ENCODE results near the gene GPR55.

The GPR55 gene

DNA sequence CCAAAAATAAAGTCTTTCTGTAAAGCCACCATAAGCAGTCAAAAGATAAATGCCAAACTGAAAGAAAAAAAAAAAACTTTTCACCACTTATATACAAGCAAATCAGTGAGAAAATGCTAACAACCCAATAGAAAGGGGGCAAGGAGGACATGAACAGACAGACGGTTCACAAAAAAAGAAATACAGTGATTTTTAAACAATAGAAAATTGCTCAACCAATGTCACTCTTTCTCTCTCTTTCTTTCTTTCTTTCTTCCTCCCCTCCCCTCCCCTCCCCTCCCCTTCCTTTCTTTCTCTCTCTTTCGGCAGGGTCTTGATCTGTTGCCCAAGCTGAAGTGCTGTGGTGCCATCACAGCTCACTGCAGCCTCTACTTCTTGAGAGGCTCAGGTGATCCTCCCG is 42.1 kb upstream of the GPR55 start:
- no peak for DNase-seq (ENCODE audit: low read depth)
- H3K4me3 ChIP-seq (ENCODE audit: control insufficient read depth, low read depth, low read length), result no peak overlapping the region
- TF ChIP-seq CTCF (IDR thresholded peaks at IDR 0.05; ENCODE audit: control insufficient read depth, insufficient read depth, low read depth, low read length, missing control alignments), result no peak

GRCh38 chr2:230964136-230964730 is 39.2 kb upstream of the GPR55 start:
- H3K4me3 ChIP-seq (ENCODE audit: control insufficient read depth, low read depth, low read length), result no peak overlapping the region
- DNase-seq (ENCODE audit: low read depth), result no peak
- no peak for TF ChIP-seq CTCF (IDR thresholded peaks at IDR 0.05; ENCODE audit: control insufficient read depth, insufficient read depth, low read depth, low read length, missing control alignments)

- no peak for TF ChIP-seq CTCF (IDR thresholded peaks at IDR 0.05; ENCODE audit: control insufficient read depth, insufficient read depth, low read depth, low read length, missing control alignments)
- DNase-seq (ENCODE audit: low read depth), result no peak
- no peak overlapping the region for H3K4me3 ChIP-seq (ENCODE audit: control insufficient read depth, low read depth, low read length)
These were observed 36.0 kb upstream of the GPR55 start for GRCh38 chr2:230961091-230961491.

DNA sequence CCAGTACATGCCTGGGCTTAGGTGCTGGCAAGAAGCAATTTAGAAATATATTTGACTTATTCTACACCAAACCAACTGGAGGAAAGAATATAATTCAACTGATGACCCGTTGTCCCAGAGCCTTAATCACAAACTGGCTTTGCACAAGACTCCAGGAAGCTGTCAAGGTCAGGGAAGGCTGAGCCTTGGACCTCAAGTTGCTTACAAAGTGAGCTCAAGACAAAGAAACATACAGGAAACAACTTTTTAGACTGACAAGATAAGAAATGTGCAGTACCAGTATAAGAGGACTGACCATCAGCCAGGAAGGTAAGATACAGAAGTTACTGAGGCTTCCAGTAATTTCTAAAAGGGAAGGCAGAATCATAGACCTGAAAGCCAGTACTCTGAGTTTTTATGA is 35.0 kb upstream of the GPR55 start:
- no peak overlapping the region for H3K4me3 ChIP-seq (ENCODE audit: control insufficient read depth, low read depth, low read length)
- DNase-seq (ENCODE audit: low read depth), result no peak
- no peak for TF ChIP-seq CTCF (IDR thresholded peaks at IDR 0.05; ENCODE audit: control insufficient read depth, insufficient read depth, low read depth, low read length, missing control alignments)

DNA sequence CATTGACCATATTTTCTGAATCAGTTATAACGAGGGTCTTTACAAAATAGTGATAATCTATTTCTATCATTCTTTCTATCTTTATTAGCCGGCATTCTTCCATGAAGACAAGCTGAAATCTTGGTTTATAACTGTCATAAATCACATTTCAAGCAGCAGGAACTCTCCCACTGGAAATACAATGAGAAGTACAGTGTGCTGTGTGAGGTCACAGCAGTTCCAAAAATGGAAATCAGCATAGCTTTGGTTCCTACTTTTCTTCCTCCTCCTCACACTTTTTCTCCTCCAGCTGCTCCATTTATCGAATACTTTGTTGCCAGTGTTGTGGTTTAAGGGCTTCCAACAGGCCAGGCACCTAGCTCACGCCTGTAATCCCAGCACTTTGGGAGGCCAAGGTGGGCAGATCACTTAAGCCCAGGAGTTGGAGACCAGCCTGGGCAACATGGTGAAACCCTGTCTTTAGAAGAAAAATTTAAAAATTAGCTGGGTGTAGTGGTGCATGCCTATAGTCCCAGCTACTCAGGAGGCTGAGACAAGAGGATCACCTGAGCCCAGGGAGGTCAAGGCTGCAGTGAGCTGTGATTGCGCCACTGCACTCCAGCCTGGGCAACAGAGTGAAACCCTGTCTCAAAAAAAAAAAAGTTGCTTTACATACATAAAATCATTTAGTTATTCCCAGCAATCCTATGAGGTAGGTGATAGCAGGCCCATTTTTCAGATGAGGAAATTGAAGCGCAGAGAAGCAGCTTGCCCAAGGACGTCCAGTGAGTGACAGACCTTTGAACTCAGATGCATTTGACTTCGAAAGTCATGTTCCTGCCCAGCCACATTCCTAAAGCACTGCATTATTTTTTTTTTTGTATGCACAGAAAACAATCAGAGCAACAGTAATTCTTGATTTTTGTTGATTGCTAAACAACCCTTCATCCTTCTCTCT is 34.0 kb upstream of the GPR55 start:
- H3K4me3 ChIP-seq (ENCODE audit: control insufficient read depth, low read depth, low read length), result no peak overlapping the region
- no peak for TF ChIP-seq CTCF (IDR thresholded peaks at IDR 0.05; ENCODE audit: control insufficient read depth, insufficient read depth, low read depth, low read length, missing control alignments)
- no peak for DNase-seq (ENCODE audit: low read depth)

GRCh38 chr2:230957756-230958391 is 32.8 kb upstream of the GPR55 start:
- peak overlapping the region; percentile 21 for H3K4me3 ChIP-seq (ENCODE audit: control insufficient read depth, low read depth, low read length)
- TF ChIP-seq CTCF (IDR thresholded peaks at IDR 0.05; ENCODE audit: control insufficient read depth, insufficient read depth, low read depth, low read length, missing control alignments), result no peak
- no peak for DNase-seq (ENCODE audit: low read depth)
